SIG-M5 treated with dmso at 0.1 percent for 504 hours (cell line): ENCODE data around the gene LRRC7.
"Not testable (repeated sequence)": the region's sequence is repeated elsewhere in the genome, so short reads cannot be mapped to it uniquely, and the experiment has no call there.

ENCODE experiments used
- DNase-seq: peaks from one replicate; lab custom pipeline; 2025; ENCODE audit not compliant: unreplicated experiment; lab: John Stamatoyannopoulos, UW

Gene LRRC7

GRCh38 chr1:69946935-69947334, 379.2 kb downstream of the LRRC7 start:
- DNase-seq = no peak

GRCh38 chr1:69947837-69948236, 380.1 kb downstream of the LRRC7 start:
- DNase-seq = no peak

- no peak for DNase-seq
These were observed 385.0 kb downstream of the LRRC7 start for GRCh38 chr1:69952676-69953075.

- not testable (repeated sequence) for DNase-seq
These were observed 394.7 kb downstream of the LRRC7 start for GRCh38 chr1:69962452-69962851.

- DNase-seq = no peak
These were observed 399.6 kb downstream of the LRRC7 start for GRCh38 chr1:69967245-69967766.

- no peak for DNase-seq
These were observed 409.2 kb downstream of the LRRC7 start for GRCh38 chr1:69976896-69977295.

- DNase-seq = no peak
These were observed 415.3 kb downstream of the LRRC7 start for GRCh38 chr1:69982992-69983391.

GRCh38 chr1:69985376-69985775, 417.7 kb downstream of the LRRC7 start:
- no peak for DNase-seq

GRCh38 chr1:69985901-69986439, 418.2 kb downstream of the LRRC7 start:
- DNase-seq = no peak

GRCh38 chr1:69987881-69988280, 420.2 kb downstream of the LRRC7 start:
- DNase-seq = no peak

- no peak for DNase-seq
These were observed 423.9 kb downstream of the LRRC7 start for GRCh38 chr1:69991644-69992043.

GRCh38 chr1:69992594-69992993, 424.9 kb downstream of the LRRC7 start:
- DNase-seq = no peak

GRCh38 chr1:69993810-69994209, 426.1 kb downstream of the LRRC7 start:
- DNase-seq = no peak

- no peak for DNase-seq
These were observed 426.5 kb downstream of the LRRC7 start for GRCh38 chr1:69994241-69994640.

GRCh38 chr1:69998847-69999246, 431.1 kb downstream of the LRRC7 start:
- DNase-seq = no peak

- peak; percentile 4 for DNase-seq
These were observed 435.6 kb downstream of the LRRC7 start for GRCh38 chr1:70003211-70003908.

GRCh38 chr1:70005386-70006034, 437.8 kb downstream of the LRRC7 start:
- no peak for DNase-seq

- DNase-seq = no peak
These were observed 440.9 kb downstream of the LRRC7 start for GRCh38 chr1:70008660-70009059.

- no peak for DNase-seq
These were observed 450.0 kb downstream of the LRRC7 start for GRCh38 chr1:70017770-70018169.

GRCh38 chr1:70024272-70024671, 456.6 kb downstream of the LRRC7 start:
- no peak for DNase-seq

GRCh38 chr1:70025052-70025451, 457.3 kb downstream of the LRRC7 start:
- no peak for DNase-seq

- DNase-seq = no peak
These were observed 458.1 kb downstream of the LRRC7 start for GRCh38 chr1:70025846-70026245.
